DMS 273 (cell line): Measurements from ENCODE around the gene CYLD.

ENCODE experiments used
- DNase-seq: peaks from one replicate; lab custom pipeline; 2025; ENCODE audit not compliant: unreplicated experiment; lab: John Stamatoyannopoulos, UW

Gene CYLD

DNA sequence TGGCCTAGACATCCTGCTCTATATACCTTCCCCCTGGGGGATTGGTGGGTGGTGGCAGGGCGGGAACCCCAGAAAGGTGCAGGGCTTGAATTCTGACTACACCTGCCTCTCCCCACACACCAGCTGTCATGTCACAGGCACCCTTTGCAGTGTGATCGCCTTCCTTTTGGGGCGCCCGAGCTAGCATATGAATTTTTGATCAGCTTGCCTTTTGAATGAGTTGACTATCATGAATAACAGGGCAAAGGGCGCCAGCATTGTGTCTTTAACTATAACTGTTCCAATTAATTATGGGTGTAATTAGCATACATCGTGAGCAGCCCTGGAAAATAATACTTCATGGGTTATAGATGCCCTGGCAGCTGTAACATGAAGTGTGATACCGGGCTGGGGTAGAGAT is 72.7 kb downstream of the CYLD start:
- peak; percentile 23 for DNase-seq

DNA sequence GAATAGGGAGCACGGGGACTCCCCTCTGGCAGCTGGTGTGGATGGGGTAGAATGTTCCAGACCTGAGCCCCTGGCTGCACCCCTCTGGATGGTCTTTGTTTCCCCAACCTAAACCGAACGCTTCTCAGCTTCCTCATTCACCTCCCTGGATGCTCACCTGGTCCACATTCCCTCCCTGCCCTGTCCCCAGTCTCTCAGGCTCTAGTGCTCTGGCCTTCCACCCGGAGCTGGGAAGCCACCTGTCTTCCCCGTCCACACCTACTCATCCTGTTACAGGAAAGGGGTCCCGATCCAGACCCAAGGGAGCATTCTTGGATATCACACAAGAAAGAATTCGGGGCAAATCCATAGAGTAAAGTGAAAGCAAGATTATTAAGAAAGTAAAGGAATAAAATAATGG is 73.5 kb downstream of the CYLD start:
- no peak for DNase-seq

- DNase-seq, result no peak
These were observed 75.1 kb downstream of the CYLD start for GRCh38 chr16:50816901-50817555.

- DNase-seq, result no peak
These were observed 76.5 kb downstream of the CYLD start for GRCh38 chr16:50818380-50818779.

GRCh38 chr16:50819706-50820105 is 77.8 kb downstream of the CYLD start:
- no peak for DNase-seq

GRCh38 chr16:50820225-50820624 is 78.3 kb downstream of the CYLD start:
- DNase-seq, result no peak

GRCh38 chr16:50821586-50821985 is 79.7 kb downstream of the CYLD start:
- peak; percentile 55 for DNase-seq

- DNase-seq, result no peak
These were observed 80.8 kb downstream of the CYLD start for GRCh38 chr16:50822671-50823070.

GRCh38 chr16:50826797-50827316 is 85.0 kb downstream of the CYLD start:
- no peak for DNase-seq

- no peak for DNase-seq
These were observed 86.3 kb downstream of the CYLD start for GRCh38 chr16:50828164-50828702.

DNA sequence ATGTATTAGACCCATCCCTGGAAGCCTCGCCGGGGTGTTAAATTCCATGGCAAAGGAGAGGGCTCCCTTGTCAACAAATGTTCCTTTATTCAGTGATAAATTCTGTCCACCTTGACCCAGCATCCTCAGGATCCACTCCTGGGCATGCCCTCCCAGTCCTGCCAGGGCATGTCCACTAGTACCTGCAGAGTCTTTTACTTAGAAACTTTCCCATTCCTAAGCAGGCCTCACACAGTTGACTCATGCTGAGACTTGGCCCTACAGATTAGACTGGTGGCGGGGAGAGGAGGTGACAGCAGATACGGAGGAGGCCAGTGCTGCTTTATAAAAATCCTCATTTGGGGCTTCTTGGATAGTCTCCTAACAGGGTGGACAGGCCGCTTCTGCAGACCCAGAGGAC is 88.8 kb downstream of the CYLD start:
- DNase-seq, result no peak

DNA sequence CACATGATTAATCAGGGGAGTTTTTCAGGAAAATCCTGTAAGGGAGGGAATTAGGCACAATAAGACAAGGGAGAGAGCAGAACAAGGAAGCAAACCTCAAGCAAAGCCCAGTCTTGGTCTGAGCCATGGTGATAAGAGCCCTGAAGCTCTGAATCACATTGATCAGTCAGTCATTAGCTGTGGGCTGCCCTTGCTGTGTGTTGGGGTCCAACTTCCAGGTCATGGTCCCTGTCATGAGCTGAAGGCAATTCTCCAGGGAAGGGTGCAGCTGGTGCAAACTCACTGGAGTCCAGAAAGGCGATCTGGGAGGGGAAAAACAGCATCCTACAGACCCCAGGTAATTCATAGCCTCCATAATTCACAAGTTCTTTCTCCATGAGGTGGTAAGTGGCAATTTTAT is 89.9 kb downstream of the CYLD start:
- no peak for DNase-seq

DNA sequence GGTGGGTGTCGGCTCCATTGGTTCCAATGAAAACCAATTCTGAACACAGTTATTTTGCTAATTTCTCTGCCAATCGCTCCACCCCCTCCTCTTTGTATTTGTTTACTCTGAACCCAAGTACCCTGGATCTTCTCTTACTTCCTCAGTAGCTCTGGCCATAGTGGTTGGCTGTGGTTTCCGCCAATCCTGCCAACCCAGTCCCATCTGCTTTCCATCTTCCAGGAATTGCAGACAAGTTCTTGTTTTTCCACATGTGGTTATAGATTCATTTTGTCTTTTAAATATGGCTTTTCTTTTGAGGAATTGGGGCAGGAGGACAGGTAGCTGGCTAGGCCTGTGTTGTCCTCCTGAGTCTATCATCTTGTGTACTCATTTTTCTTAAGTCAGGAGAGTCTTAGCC is 92.0 kb downstream of the CYLD start:
- no peak for DNase-seq

DNA sequence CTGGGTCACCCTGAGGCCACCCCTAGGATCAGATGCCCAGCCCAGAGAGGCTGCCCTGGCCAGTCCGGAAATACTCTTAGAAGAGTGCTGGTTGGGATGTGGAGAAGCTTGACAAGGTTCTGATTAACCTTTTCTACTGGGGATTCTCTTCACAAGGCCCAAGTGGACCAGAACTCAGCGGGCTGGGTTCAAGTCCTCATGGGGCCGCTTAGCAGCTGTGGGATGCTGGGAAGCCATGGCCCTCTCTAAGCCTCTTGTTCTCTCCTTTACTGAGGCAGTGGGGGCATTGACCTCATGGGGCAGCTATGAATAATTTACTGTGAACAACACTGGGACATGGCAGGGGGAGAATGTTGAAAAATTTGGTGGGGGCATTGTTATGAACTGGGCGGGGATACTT is 92.8 kb downstream of the CYLD start:
- DNase-seq, result no peak

- DNase-seq, result no peak
These were observed 93.6 kb downstream of the CYLD start for GRCh38 chr16:50835358-50836060.

- DNase-seq, result no peak
These were observed 94.3 kb downstream of the CYLD start for GRCh38 chr16:50836121-50836621.

GRCh38 chr16:50837324-50837723 is 95.4 kb downstream of the CYLD start:
- DNase-seq, result no peak

DNA sequence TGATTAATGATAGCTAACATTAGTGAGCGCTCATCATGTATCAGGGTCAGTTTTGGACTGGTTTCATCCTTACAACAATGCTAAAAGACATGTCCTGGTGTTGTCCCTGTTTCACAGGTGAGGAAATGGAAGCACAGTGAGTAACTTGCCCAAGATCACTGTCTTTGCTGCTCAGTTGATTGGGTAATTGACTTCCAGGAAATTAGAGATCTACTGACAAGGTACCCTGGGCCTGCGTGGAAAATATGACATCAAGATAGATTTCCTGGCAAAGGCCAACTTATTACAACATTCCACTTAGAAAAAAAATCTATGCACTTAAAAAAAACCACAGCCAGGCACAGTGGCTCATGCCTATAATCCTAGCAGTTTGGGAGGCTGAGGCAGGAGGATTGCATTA is 96.3 kb downstream of the CYLD start:
- DNase-seq, result no peak

- DNase-seq, result no peak
These were observed 97.0 kb downstream of the CYLD start for GRCh38 chr16:50838885-50839284.

GRCh38 chr16:50839356-50839755 is 97.5 kb downstream of the CYLD start:
- DNase-seq, result no peak

DNA sequence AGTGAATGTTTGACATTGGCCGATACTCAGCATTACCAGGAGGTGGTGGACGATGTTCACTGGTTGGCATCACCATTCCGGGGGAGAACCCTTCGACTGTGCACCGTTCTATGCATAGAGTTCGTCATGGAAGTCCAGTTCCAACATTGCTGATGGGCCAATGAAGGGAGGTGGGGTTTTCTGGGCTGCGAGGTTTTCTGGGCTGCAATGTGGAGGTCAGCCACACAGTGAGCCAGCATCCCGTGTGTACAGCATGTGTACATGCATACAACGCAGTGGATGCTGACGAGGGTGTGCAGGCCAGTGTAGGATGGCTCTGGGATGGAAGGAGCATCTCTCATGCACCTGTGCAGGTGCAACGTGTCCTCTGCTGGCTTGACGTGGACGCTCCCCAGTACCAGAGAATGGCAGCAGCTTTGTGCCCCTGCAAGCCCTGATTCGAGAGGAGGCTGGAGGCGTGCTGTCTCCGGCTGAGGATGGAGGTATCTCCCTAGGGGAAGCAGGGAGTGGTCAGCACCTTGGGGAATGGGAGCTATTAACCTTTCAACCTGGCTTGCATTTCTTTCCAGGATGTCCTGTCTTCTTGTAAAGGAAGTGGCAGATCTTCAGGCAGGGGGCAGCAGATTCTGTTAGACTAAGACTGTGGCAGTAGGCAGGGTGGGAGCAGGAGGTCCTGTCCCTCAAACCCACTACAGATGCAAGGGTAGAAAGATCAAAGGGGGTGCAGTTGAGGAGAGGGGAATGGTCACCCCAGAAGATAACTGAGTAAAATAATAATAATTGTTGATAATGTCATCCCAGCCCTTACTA is 98.2 kb downstream of the CYLD start:
- no peak for DNase-seq
